Measurements from ENCODE around the gene FSTL4. TPM values are rescaled to one million over a fixed set of nuclear protein-coding genes. Genes with fewer than 3 reads are reported as not detected.
"Not testable (repeated sequence)": the region's sequence is repeated elsewhere in the genome, so short reads cannot be mapped to it uniquely, and the experiment has no call there.

Gene FSTL4
- total RNA-seq, 1 donor from 2014 or later = not detected

DNA sequence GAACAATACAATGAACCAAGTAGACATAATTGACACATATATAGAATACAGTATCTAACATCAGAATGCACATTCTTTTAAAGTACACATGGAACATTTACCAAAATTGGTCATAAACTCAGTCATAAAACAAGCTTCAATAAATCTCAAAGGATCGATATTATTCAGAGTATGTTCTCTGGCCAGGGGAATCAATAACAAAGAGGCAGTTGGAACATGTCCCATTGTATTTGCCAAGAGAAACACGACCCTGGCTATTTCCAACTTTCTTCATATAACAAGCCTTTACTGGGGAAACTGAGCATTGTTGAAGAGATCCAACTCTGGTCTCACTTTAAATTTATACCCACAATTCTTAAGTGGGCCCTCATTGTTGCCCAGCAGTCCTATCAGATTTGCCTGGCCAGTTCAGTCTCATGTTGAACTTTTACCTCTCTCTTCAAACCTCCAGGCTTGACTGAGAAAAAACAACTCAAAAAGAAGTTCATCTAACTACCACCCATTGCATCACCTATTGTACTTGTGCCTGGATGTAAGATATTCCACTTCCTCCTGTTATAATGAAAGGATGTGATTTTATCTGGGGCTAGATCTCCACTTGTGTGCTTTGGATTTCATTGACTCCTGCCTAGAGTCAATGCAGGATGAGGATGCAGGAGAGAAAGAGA lies 398.1 kb downstream of the FSTL4 start:
- no peak for DNase-seq (ENCODE audit: low spot score)
- intact Hi-C loops (cut with DNase I) = no loop called here

GRCh38 chr5:133205649-133206048 lies 406.7 kb downstream of the FSTL4 start:
- intact Hi-C loops (cut with DNase I) = no loop called here
- no peak for DNase-seq (ENCODE audit: low spot score)

DNA sequence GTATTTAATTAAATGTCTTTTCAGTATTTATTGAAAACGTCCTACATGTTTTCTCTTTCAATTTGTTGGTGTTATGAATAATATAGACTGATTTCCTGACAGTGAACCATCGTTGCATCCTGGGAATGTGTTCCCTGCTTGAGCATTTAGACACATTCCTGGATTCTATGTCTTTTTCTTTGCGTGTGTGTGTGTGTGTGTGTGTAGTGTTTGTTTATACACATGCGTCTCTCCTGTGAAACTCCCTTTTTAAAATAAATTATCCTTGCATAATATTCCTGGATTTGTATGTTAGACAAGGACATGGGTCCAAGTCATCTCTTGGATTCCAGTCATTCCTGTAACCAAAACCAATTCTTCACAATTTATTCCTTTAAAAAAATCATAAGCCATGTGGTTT lies 407.1 kb downstream of the FSTL4 start:
- intact Hi-C loops (cut with DNase I) = no loop called here
- no peak for DNase-seq (ENCODE audit: low spot score)

GRCh38 chr5:133203317-133204305 lies 408.7 kb downstream of the FSTL4 start:
- intact Hi-C loops (cut with DNase I) = no loop called here
- DNase-seq (ENCODE audit: low spot score) = no peak

GRCh38 chr5:133202066-133202665 lies 410.2 kb downstream of the FSTL4 start:
- intact Hi-C loops (cut with DNase I) = no loop called here
- DNase-seq (ENCODE audit: low spot score) = no peak

DNA sequence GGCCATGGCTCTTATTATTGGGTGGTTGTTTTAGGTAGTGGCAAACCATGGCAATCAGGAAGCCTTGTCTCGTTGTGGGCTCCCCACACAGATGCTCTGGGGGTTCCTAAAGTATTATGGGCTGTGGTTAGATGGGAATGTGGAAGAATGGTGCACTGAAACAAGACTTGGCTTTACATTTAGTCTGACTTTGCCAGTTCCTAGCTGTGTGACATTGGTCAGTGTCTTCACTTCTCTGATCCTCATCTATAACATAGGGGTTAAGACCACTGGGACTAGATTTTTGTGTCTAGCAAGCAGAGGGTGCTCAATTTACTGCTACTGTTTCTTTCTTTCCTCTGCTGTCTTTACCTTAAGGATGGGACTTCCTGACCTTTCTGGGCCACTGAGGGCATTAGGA lies 411.0 kb downstream of the FSTL4 start:
- no peak for DNase-seq (ENCODE audit: low spot score)
- intact Hi-C loops (cut with DNase I) = no loop called here

DNA sequence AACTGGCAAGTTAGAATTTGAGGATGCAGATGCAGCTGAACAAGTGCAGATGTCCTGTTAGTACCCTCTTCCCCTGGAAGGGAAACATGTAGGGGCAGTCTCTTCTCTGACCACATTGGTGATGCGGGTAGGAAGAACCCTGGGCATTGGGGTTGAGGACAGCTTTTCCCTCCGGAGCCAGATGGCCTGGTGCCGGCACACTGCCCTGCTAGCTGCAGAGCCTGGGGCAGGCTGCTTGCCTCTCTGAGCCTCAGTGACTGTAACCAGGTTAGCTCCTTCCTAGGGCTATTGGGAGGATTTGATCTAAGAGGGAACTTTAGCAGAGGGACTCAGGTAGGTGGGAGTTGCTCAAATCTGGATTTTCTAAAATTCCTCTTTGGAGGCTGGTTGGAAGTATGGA lies 412.1 kb downstream of the FSTL4 start:
- intact Hi-C loops (cut with DNase I) = no loop called here
- no peak for DNase-seq (ENCODE audit: low spot score)

DNA sequence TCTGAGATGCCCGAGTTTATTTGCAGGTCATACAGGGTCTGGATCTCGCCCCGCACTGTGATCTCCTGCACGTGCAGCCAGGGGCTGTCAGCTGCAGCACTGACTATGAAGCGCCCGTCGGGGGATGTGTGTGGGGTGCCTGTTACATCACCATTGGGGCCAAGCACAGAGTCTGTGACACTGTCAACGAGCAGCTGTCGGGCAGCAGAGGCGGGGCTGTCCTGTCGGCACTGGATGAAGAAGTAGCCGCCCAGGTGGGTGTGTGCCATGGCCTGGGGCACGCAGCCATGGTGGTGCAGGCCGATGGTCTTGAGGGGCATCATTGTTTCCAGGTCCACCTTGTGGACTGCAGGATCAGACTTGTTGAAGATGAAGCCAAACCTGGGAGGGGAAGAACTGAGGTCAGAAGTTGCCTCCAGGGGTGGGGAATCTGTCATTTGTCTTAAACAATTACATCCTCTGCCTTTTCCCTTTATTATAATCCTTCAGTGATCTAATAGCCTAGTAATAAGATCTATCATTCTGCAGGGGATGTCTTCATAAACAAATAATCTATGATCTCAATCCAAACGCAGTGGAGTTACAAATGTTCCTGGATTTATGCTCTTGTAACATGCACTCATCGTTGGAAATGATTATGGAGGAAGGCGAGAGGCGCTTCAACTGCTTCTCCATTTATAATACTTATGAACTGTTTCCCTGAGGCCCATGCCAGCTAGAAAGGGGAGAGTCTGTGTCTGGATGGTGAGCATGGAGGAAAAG lies 412.7 kb downstream of the FSTL4 start:
- DNase-seq (ENCODE audit: low spot score) = no peak
- intact Hi-C loops (cut with DNase I) = no loop called here

- no peak for DNase-seq (ENCODE audit: low spot score)
- intact Hi-C loops (cut with DNase I) = no loop called here
These were observed 413.8 kb downstream of the FSTL4 start for GRCh38 chr5:133198511-133198910.

DNA sequence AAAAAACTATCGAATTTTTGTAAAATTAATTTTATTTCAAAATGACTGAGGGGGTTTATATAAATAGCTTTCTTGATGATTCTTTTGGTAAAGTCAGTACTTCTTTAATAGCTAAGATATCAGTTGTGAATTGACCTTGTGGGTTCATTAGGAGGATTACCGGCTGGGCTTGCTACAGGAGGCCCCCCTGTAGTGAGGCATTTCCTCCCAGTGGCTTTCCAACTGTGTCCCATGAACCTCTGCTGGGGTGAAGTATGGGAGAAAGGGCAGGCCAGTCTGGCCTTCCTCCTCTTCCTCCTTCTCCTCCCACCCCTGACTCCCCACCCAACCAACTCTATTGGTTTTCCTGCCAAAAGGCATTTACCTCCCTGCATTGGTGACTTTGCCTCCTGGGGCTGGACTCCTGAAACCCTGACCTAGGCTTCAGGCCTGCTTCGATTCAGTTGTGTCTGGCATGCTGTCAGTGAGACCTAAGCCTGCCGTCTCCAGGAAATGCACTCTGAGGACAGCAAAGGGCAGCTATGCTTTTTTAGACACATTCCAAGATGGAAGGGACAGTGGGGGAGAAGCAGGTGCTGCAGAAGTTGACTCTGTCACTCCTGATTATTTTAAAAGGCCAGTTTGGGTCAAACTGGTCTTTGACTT lies 415.8 kb downstream of the FSTL4 start:
- intact Hi-C loops (cut with DNase I) = no loop called here
- DNase-seq (ENCODE audit: low spot score) = no peak

GRCh38 chr5:133195250-133195649 lies 417.1 kb downstream of the FSTL4 start:
- no peak for DNase-seq (ENCODE audit: low spot score)
- intact Hi-C loops (cut with DNase I) = no loop called here

- DNase-seq (ENCODE audit: low spot score) = no peak
- intact Hi-C loops (cut with DNase I) = no loop called here
These were observed 418.5 kb downstream of the FSTL4 start for GRCh38 chr5:133193794-133194193.

DNA sequence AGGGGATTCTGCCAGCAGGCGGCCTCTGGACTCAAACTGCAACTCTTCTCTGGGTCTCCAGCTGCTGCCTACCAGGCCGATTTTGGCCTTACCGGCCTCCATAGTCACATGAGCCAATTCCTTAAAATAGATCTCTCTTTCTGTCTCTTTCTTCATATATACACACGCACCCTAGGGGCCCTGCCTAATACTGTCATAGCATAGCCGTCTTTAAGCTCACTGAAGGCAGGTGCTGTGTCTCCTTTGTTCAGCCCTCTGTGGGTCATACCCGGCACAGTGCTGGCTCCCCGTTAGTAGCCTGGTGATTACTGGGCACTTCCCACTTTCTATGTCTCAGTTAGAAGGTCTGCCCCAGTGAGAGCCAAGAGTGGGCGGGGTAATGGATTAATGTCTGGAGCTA lies 419.6 kb downstream of the FSTL4 start:
- DNase-seq (ENCODE audit: low spot score) = no peak
- intact Hi-C loops (cut with DNase I) = no loop called here

GRCh38 chr5:133189881-133190280 lies 422.5 kb downstream of the FSTL4 start:
- DNase-seq (ENCODE audit: low spot score) = no peak
- intact Hi-C loops (cut with DNase I) = no loop called here

GRCh38 chr5:133179405-133179804 lies 432.9 kb downstream of the FSTL4 start:
- no peak for DNase-seq (ENCODE audit: low spot score)
- intact Hi-C loops (cut with DNase I) = no loop called here

- intact Hi-C loops (cut with DNase I); DNase-seq (ENCODE audit: low spot score): not testable (repeated sequence)
These were observed 441.5 kb downstream of the FSTL4 start for GRCh38 chr5:133170756-133171387.

DNA sequence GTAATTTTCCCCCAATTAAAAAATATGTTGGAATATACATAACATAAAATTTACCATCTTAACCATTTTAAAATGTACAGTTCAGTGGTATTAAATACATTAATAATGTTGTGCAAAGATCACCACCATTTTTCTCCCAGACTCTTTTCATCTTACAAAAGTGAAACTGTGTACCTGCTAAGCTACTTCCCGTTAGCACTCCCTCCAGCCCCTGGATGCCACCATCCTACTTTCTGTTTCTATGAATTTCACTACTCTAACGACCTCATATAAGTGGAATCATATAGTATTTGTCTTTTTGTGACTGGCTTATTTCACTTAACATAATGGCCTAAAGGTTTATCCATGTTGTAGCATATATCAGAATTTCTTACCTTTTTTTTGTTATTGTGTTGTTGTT lies 447.6 kb downstream of the FSTL4 start:
- intact Hi-C loops (cut with DNase I) = no loop called here
- DNase-seq (ENCODE audit: low spot score) = no peak

GRCh38 chr5:133163839-133164238 lies 448.5 kb downstream of the FSTL4 start:
- intact Hi-C loops (cut with DNase I) = no loop called here
- DNase-seq (ENCODE audit: low spot score) = no peak

GRCh38 chr5:133159543-133159942 lies 452.8 kb downstream of the FSTL4 start:
- DNase-seq (ENCODE audit: low spot score) = no peak

More at GRCh38 chr5:133159543-133159942, 452.8 kb downstream of the FSTL4 start:
- intact Hi-C loops (cut with DNase I) = no loop called here

Data from cardiac septum (tissue), 1 donor.